NCI-H128 (cell line): ENCODE measurements around the gene FRMD4A.
"Not testable (repeated sequence)": the region's sequence is repeated elsewhere in the genome, so short reads cannot be mapped to it uniquely, and the experiment has no call there.

Experiments used
- DNase-seq: peaks from one replicate; lab custom pipeline; 2025; ENCODE audit not compliant: unreplicated experiment; lab: John Stamatoyannopoulos, UW

The FRMD4A gene

GRCh38 chr10:13771992-13772391 is 558.7 kb downstream of the FRMD4A start:
- no peak for DNase-seq

DNA sequence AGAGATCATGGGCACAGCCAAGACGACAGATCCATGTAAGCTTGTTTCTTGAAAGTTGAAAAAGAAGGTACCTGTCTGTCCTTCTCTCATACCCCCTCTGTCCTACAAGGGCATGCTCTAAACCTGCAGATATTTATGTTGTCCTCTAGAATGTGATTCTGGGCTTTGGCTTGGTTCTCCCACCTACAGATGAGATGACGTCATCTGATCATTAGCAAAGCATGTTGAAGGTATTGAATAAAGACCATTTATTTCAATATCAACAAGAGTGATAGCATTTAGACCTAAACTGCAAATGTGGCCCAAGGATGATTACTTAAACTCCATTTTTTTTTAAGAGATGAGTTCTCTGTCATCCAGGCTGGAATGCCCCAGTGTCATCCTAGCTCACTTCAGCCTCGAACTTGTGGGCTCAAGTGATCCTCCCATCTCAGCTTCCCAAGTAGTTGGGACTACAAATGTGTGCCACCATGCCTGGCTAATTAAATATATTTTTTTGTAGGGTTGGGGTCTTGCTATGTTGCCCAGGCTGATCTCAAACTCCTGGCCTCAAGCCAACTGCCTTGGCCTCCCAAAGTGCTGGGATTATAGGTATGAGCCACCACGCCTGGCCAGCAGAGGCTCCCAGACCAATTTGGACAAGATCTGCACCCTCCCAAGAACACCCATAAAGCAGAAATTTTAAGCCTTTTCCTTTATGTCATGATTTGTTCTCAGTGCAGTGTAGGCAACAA is 559.8 kb downstream of the FRMD4A start:
- DNase-seq = no peak

- DNase-seq = no peak
Measured at GRCh38 chr10:13769946-13770345, 560.8 kb downstream of the FRMD4A start.

GRCh38 chr10:13767676-13768178 is 563.0 kb downstream of the FRMD4A start:
- no peak for DNase-seq

GRCh38 chr10:13767148-13767547 is 563.6 kb downstream of the FRMD4A start:
- DNase-seq = not testable (repeated sequence)

DNA sequence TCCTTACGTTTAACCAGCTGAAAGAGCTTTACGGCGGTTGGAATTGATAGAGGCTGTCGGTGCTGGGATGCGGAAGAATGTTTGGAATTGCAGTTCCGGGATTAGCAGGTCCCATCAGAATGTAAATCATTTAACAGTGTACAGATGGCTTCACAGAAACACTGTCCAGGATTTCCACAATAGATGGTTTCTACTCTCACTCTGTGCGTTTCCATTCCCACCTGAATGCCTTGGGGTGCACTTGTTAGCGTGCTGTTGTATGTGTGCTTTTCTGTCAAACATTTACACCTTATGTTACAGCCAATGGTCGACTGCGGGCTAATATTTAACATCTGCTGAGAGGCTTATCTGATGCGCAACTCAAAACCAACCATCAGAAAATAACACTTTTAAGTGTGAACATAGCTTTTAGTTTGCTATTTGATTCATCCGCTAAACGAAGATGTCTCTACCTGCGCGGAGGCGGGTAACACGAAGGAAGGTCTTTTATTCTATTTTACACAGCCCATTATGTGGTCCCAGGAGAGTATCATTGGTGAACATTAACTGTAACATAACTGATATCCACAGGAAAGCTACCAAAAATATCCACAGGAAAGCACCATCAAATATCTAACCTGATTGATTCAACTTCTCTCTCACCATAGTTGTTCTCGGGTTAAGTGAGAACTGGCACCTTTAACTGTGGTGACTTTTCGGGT is 564.9 kb downstream of the FRMD4A start:
- DNase-seq = no peak

GRCh38 chr10:13761490-13762091 is 569.1 kb downstream of the FRMD4A start:
- no peak for DNase-seq

DNA sequence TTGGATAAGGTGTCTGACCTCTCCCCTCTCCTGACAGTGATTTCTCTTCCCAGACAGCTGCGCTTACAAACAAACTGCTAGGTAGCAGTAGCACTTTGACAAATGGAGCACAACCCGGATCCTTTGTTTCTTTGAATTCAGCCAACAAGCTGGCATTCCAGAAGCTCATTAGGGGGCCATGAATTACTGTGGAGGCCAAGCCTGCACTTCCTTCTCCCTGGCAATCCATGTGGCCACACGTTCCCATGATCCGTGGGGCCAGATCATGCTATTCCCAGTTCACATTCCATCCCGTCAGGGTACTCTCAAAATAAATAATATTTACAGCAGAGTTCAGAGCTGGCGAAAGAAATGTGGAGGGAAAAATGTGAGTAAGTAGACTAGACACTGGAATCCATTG is 571.6 kb downstream of the FRMD4A start:
- no peak for DNase-seq

GRCh38 chr10:13758756-13759155 is 572.0 kb downstream of the FRMD4A start:
- no peak for DNase-seq

- DNase-seq = no peak
Measured at GRCh38 chr10:13758312-13758711, 572.4 kb downstream of the FRMD4A start.

DNA sequence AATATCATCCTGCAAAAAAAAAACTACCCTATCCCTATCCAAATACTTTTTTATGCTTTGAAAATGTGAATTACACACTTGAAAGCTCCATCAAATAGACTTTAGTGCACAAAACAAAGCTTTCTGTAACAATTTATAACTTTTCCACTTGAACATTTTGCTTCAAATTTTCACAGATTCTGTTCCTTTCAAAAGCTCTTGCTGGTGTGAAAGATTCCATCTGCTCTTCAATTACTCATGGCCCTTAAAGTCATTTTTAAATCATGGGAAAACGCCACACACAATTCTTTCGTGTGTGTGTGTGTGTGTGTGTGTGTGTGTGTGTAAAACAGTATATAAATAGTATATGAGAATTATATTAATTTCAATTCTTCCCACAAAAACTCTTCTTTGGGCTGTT is 576.4 kb downstream of the FRMD4A start:
- no peak for DNase-seq

GRCh38 chr10:13751191-13751764 is 579.4 kb downstream of the FRMD4A start:
- no peak for DNase-seq

DNA sequence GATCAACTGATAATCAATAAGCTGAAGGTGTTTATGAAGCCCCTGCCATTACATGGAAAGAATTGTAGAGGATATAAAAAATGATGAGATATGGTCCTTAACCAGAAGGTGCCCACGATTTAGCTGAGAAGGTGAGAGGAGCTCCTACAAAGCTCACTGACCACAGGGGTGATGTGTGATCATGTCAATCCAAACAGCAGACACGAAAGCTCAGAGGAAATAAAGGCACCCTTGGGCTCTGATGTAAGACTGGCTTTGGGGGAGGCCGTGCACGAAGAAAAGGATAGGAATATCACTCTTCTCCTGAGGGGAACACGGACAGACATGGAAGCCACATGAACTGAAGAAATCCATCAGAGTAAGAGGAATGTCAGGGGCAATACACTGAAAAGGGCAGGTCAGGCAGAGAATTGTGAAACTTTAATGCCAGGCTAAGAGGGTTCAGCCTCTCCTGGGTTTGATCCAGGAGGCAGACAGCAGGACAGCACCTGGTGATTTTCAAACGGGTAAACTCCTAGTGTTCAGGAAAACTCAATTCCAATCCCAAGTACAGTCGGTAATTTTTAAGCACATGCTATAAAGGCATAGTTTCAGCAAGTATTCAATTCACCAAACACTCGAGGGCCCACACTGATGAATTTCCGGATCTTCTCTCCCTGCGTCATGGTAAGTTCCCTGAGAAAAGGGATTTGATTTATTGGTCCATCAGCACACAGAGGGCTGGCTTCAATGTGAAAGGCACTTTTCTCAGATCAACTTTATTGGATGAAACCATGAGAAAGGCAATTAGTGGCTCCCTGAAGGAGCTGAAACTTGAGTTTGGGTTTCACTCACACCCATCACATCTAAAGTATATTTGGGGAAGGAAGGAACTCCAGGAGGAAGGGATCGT is 580.2 kb downstream of the FRMD4A start:
- DNase-seq = no peak

DNA sequence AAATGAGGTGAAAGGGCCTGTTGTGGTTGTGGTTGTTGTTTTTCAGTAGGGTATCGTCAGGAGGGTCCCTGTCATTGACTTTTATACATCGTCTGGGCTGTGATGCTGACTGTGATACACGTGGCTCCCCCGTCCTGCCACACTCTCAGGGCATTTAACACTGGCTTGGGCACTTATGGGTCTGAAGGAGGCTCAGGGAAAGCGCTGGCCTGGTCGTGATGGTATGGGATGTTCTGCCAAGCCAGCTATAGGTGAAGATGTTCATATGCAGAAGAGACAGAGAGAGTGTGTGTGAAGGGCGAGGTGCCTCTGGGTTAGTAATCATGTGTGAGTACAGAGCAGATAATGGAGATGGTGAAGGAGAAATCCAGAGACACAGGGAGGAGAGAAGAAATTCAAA is 585.5 kb downstream of the FRMD4A start:
- DNase-seq = no peak

- DNase-seq = no peak
Measured at GRCh38 chr10:13743963-13744362, 586.8 kb downstream of the FRMD4A start.

DNA sequence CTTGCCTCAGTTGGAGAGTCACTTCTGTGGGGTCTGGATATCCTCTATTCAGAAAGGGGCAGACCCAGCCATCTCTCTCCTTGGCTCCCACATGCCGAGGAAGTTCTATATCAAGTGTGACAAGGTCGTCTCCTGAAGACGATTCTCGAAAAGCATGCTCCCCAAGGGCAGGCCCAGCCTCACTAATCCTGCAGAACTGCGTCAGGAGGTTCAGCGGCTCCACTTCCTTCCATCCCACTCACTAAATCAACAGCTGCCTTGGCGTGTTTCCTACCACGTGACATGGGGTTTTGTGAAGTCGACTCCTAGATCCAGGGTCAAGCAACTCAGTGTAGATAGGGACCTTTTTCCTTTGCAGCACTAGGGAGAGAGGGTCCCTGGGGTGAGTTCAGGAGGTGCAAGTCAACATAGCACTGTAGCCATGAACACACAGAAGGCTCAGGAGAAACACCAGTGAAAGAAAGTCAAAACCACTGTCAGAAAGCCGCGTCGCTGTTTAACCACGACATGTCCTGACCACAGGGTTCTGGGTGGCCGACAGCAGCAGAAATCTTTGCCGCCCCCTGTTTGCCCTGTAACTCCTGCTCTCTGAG is 587.5 kb downstream of the FRMD4A start:
- DNase-seq = no peak

- DNase-seq = no peak
Measured at GRCh38 chr10:13741438-13741837, 589.3 kb downstream of the FRMD4A start.

DNA sequence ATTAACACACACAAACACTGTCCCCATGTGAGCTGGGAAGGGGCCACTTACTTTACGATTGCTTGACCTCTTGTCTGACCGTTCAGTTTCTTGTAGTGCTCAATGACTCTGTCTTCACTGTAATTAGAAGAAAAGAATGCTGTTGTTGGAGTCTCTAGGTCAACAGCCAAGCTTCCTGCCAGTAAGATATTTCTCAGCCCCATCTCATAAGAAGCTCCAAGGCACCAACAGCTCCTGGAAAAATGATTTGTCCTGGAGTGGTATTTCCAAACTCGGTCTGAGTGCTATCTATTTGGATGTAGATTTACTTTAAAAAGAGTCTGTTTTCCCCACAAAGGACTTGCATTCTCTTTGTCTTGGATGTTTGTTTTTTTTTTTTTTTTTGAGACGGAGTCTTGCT is 590.3 kb downstream of the FRMD4A start:
- no peak for DNase-seq

DNA sequence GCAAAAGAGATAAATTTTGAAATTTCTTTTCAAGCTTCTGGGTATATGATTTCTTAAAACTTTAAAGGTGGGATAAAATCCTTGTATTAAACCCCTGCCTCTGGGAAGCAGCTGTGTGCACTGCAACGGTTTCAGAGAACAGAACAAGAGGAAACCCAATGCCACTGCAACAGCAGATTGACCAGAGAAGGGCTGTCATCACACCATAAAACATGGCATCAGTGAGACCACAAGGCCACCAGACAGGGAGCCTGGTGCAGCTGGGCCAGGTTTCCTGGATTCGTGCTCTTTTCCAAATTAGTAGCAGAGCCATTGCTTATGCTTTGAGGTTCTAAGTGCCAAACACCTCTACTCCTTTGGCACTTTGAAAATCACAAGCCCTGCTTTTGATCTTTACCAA is 591.5 kb downstream of the FRMD4A start:
- no peak for DNase-seq

DNA sequence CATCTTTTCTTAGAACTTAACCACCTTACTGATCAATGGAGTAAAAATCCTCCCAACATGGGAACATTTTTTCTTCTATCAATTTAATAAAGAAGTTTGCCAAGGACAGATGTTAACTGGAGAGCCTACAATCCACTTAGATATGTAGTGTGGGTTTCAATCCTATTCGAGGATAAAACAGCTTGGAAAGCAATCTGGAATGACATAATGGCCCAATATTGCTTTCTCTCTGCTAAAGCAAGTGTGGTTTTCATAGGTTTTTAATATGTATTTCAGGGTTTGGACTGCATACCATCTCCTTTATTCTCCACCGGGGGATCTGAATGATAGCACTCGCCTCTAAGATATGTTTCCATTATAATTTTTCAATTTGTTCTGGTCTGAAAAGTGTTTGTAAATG is 594.2 kb downstream of the FRMD4A start:
- DNase-seq = no peak
